ENCODE measurements around the gene KDM4E.
A peak's percentile ranks its signal among the peaks of the same experiment; 100 is the strongest.

Gene KDM4E

GRCh38 chr11:95050595-95051202, 25.6 kb downstream of the KDM4E start:
- DNase-seq (ENCODE audit: low read depth in 2 of 3, low spot score in 2 of 3) = no peak

GRCh38 chr11:95054356-95054755, 29.3 kb downstream of the KDM4E start:
- no peak for DNase-seq (ENCODE audit: low read depth in 2 of 3, low spot score in 2 of 3)

- DNase-seq (ENCODE audit: low read depth in 2 of 3, low spot score in 2 of 3) = no peak
These were observed 30.3 kb downstream of the KDM4E start for GRCh38 chr11:95055283-95055897.

GRCh38 chr11:95057959-95058358, 32.9 kb downstream of the KDM4E start:
- no peak for DNase-seq (ENCODE audit: low read depth in 2 of 3, low spot score in 2 of 3)

GRCh38 chr11:95058621-95059020, 33.6 kb downstream of the KDM4E start:
- DNase-seq (ENCODE audit: low read depth in 2 of 3, low spot score in 2 of 3) = no peak

- no peak for DNase-seq (ENCODE audit: low read depth in 2 of 3, low spot score in 2 of 3)
These were observed 34.0 kb downstream of the KDM4E start for GRCh38 chr11:95059046-95059445.

- no peak for DNase-seq (ENCODE audit: low read depth in 2 of 3, low spot score in 2 of 3)
These were observed 40.3 kb downstream of the KDM4E start for GRCh38 chr11:95065336-95065735.

GRCh38 chr11:95066716-95067038, 41.6 kb downstream of the KDM4E start, which contains the start of gene SRSF8:
Gene SRSF8 (plus strand): TSS chr11:95066919. CDS start chr11:95067227, 308 bp downstream.
- no peak for DNase-seq (ENCODE audit: low read depth in 2 of 3, low spot score in 2 of 3)

GRCh38 chr11:95067039-95067840, 42.2 kb downstream of the KDM4E start:
- peak; percentile 45 to 55 (median 50) for DNase-seq (ENCODE audit: low read depth in 2 of 3, low spot score in 2 of 3)

- DNase-seq (ENCODE audit: low read depth in 2 of 3, low spot score in 2 of 3) = no peak
These were observed 42.8 kb downstream of the KDM4E start for GRCh38 chr11:95067841-95068219.

GRCh38 chr11:95068549-95068948, 43.5 kb downstream of the KDM4E start:
- DNase-seq (ENCODE audit: low read depth in 2 of 3, low spot score in 2 of 3) = no peak

GRCh38 chr11:95070471-95070870, 45.4 kb downstream of the KDM4E start:
- DNase-seq (ENCODE audit: low read depth in 2 of 3, low spot score in 2 of 3) = no peak

- DNase-seq (ENCODE audit: low read depth in 2 of 3, low spot score in 2 of 3) = no peak
These were observed 47.9 kb downstream of the KDM4E start for GRCh38 chr11:95072948-95073347.

- no peak for DNase-seq (ENCODE audit: low read depth in 2 of 3, low spot score in 2 of 3)
These were observed 49.9 kb downstream of the KDM4E start for GRCh38 chr11:95074792-95075563.

- no peak for DNase-seq (ENCODE audit: low read depth in 2 of 3, low spot score in 2 of 3)
These were observed 51.4 kb downstream of the KDM4E start for GRCh38 chr11:95076416-95076815.

- no peak for DNase-seq (ENCODE audit: low read depth in 2 of 3, low spot score in 2 of 3)
These were observed 51.9 kb downstream of the KDM4E start for GRCh38 chr11:95076981-95077380.

All from activated CD8-positive, alpha-beta memory T cell treated with anti-CD3 and anti-CD28 coated beads for 48 hours (primary cell).